GM18951 (cell line): ENCODE data around the gene FMO3.

Experiments used
- POLR2A ChIP-seq: IDR thresholded peaks from 4 replicates; pipeline ENCODE4 v1.6.1; 2011; ENCODE audit warnings: mild to moderate bottlenecking; ENCODE audit not compliant: insufficient read length, insufficient read depth; ENCODE audit errors: extremely low read depth
- in situ Hi-C: fragments of 300-500 bp; cut with MboI; formaldehyde crosslinking; loops from one replicate; pipeline ENCODE4 v1.12.0; 2022; ENCODE audit warnings: low sequenced_read_pairs, mixed read lengths, inconsistent platforms; ENCODE audit not compliant: unreplicated experiment

The FMO3 gene

DNA sequence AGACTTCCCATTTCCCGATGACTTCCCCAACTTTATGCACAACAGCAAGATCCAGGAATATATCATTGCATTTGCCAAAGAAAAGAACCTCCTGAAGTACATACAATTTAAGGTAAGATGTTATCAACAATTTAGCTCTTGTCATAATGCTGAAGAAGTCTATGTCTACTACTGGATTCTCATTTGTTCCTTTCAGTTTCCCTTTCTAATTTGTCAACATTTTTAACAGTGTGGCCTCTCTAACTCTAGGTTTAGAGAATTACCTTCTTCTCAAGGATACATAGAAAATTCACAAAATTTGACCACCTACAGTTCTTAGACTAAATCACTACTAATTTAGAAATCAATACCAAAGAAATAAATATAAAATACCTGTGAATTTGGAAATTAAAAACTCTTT is 13.2 kb downstream of the FMO3 start:
- in situ Hi-C loops: no loop called here

DNA sequence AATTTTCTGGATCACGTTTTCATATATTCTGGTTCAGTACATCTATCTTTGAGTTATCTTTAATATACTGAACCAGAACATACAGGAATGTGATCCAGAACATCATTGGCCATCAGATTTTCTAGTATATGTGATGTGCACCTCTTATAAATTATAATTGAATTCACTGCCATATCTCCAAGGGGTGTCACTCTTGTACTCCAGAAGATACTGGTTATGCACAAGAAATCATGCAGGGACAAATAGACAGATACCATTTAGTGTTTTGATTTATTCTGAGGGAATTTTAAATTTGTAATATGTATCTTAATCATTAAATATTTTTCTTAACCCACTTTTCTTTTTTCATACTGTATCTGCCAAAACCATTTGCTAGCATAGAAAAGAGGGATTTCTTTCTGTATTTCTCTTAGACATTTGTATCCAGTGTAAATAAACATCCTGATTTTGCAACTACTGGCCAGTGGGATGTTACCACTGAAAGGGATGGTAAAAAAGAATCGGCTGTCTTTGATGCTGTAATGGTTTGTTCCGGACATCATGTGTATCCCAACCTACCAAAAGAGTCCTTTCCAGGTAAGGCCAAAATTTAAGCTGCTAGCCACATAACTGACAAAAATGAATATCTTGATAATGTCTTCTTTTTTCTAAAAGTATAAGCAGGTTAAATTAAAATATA is 16.7 kb downstream of the FMO3 start:
- in situ Hi-C loops: no loop called here

More for the DNA sequence above, 13.2 kb downstream of the FMO3 start:
- TF ChIP-seq POLR2A: no peak

DNA sequence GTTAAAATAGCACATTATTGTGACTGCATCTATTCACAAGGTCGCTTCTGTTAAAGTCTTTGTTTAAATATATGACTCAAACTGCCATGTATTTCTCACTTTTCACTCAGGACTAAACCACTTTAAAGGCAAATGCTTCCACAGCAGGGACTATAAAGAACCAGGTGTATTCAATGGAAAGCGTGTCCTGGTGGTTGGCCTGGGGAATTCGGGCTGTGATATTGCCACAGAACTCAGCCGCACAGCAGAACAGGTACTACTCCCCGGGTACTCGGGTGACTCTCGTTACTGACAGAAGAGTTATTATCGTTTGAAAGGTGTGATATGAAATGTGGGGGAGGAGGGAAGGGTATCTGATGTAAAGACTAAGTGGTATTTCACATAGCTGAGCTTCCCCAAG is 17.3 kb downstream of the FMO3 start:
- in situ Hi-C loops: no loop called here

More for the DNA sequence above, 16.7 kb downstream of the FMO3 start:
- TF ChIP-seq POLR2A: no peak

DNA sequence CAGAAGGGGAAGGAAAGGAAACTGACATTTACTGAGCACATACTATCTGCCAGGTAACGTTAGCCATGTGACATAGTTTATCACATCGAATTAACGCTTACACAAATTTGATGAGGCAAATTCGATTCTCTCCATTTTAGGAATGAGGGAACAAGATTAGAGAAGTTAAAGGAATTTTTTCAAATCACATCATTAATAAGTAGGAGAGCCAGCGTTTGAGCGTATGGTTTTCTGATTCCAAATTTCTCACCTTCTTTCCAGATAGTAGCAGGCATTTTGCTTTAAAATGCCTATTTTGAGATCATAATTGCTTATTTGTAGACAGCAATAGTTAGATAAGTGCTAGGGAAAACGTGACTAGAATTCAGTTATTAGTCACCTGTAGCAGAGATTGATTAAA is 19.3 kb downstream of the FMO3 start:
- no peak for TF ChIP-seq POLR2A
- in situ Hi-C loops: no loop called here

More for the DNA sequence above, 17.3 kb downstream of the FMO3 start:
- no peak for TF ChIP-seq POLR2A

DNA sequence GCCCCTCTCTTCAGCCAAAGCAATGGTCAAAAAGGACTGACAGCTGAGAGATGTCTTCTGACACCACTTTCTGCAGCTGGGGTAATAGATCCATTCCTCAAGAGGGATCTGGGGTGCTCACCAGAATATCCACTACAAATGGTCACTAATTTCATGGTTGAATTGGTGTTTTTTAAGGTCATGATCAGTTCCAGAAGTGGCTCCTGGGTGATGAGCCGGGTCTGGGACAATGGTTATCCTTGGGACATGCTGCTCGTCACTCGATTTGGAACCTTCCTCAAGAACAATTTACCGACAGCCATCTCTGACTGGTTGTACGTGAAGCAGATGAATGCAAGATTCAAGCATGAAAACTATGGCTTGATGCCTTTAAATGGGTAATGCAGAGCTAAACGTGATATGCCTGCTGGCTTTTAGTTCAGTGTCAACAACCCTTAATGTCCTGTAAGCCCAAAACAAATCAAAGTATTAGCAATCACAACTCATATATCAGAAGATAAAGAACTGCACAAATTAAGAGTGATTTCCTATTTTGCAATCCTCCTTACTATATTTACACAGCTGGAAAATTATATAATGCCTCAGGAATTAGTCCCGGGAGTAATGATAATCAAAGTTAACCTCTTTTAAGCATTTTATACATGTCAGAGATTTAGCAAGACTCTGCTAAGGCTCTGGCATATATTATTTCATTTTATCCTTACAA is 20.1 kb downstream of the FMO3 start:
- in situ Hi-C loops: no loop called here
- TF ChIP-seq POLR2A: no peak

DNA sequence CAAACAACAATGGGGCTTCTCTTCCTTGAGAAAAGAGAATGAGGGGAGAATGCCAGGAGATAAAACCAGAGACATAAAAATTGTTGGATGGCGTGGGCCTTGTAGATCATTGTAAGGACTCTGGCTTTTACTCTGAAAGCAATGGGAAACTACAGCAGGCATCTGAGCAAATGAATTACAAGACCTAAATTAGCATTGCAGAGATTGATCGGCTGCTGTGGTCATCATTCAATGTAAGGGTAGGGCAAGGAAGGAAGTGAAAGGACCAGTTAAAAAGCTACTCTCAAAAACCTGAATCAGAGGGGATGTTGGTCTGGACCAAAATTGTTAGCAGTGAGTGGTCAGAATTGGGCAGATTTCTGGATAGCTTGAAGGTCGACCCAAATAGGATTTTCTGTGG is 21.4 kb downstream of the FMO3 start:
- in situ Hi-C loops: no loop called here
- no peak for TF ChIP-seq POLR2A

DNA sequence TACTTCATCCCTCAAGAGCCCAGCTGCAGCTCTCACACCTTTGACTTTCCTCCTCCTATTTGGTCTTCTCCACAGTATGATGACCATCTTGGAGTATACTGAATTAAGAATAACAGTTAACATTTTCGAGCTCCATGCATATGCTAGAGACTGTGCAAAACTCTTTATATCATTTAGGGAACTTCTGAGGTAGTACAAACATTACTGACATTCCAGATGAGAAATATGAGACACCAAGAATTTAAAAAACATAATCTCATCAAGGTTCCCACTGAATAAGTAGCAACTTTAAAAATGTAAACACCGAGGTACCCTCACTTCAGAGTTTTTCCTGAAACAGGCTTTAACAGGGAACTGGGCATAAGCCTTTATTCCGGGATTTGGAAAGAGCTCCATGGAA is 22.7 kb downstream of the FMO3 start:
- in situ Hi-C loops: no loop called here
- TF ChIP-seq POLR2A: no peak

- in situ Hi-C loops: no loop called here
- TF ChIP-seq POLR2A: no peak
These were observed 24.7 kb downstream of the FMO3 start for GRCh38 chr1:171115280-171115897.

DNA sequence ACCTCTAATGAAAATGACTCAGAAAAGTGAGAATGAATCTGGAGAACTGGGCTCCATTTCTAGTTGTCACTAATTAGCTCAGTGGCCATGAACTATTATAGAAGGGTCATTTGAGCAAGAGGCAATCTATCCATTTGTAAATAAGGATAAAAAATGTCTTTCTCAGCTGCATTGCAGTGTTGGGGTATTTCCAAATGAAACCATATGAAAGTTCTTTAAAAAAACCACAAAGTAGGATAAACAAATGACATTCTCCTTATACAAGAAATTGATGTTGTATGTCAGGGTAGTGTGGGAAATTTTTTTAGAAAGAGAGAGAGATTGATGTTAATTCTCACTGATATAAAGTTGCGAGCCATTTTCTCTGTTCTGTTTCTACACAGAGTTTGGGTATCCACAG is 26.0 kb downstream of the FMO3 start:
- in situ Hi-C loops: no loop called here
- no peak for TF ChIP-seq POLR2A

GRCh38 chr1:171117085-171117484 is 26.4 kb downstream of the FMO3 start:
- no peak for TF ChIP-seq POLR2A
- in situ Hi-C loops: no loop called here

DNA sequence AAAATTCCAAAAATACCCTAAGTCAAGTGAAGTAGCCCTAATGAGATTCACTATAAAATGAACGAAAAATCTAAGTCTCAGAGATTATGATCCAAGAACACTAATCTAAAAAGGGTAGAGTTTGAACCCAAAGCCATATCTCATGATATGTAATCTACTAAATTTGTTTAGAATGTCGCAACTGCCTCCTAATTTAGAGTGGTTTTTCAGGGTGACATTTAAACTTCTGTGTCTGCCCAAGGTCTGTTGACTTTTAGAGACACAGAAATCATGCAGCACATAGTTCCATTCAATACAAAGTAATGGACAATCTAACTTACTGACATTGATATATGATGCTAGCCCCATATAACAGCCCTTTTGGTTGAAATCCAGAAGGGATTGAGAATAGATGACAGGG is 28.9 kb downstream of the FMO3 start:
- in situ Hi-C loops: no loop called here
- no peak for TF ChIP-seq POLR2A

DNA sequence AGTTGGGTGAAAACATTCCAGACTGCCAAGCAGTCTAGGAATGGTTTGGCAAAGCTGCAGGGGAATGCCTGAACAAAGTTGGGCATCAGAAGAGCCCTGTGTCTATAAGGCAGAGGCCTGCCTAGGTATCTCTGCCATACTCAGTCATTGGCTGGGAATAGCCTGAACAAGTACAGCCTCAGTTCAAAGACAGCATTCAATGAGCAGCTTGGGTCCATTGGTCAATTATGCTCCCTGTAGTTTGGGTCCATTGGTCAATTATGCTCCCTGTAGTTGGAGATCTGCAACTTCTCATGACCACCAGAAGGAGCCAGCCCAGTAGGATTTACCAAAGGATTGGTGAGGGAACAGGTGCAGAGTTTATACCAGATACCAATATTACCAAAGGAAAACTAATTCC is 31.6 kb downstream of the FMO3 start:
- no peak for TF ChIP-seq POLR2A
- in situ Hi-C loops: no loop called here

GRCh38 chr1:171122893-171123292 is 32.2 kb downstream of the FMO3 start:
- in situ Hi-C loops: no loop called here
- no peak for TF ChIP-seq POLR2A

- TF ChIP-seq POLR2A: no peak
- in situ Hi-C loops: no loop called here
These were observed 35.8 kb downstream of the FMO3 start for GRCh38 chr1:171126504-171126903.
